ENCODE results near the gene FAM13B.

DNA sequence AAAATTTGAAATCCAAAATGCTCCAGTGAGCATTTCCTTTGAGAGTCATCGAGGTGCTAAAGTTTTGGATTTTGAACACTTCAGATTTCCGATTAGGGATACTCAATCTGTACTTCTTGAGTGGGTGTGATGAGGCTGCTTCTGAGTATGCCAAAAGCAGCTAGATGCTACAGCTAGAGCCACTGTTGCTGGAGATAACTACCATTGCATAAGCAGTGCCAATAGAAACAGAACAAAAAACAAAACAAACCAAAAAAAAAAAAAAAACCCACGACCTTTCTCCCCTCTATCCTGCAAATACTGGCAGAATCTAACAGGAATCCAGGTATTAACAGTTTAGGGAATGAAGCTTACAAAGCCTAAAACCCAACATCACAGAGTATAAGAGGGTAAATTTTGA lies 100.1 kb downstream of the FAM13B start:
- TF ChIP-seq, protein P1, sequence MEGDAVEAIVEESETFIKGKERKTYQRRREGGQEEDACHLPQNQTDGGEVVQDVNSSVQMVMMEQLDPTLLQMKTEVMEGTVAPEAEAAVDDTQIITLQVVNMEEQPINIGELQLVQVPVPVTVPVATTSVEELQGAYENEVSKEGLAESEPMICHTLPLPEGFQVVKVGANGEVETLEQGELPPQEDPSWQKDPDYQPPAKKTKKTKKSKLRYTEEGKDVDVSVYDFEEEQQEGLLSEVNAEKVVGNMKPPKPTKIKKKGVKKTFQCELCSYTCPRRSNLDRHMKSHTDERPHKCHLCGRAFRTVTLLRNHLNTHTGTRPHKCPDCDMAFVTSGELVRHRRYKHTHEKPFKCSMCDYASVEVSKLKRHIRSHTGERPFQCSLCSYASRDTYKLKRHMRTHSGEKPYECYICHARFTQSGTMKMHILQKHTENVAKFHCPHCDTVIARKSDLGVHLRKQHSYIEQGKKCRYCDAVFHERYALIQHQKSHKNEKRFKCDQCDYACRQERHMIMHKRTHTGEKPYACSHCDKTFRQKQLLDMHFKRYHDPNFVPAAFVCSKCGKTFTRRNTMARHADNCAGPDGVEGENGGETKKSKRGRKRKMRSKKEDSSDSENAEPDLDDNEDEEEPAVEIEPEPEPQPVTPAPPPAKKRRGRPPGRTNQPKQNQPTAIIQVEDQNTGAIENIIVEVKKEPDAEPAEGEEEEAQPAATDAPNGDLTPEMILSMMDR (IDR thresholded peaks at IDR 0.05; ENCODE audit: insufficient read depth, low read depth, low read length), result no peak
- TF ChIP-seq EZH2 (IDR thresholded peaks at IDR 0.05; ENCODE audit: insufficient read depth, low read length), result no peak
